GM12873 (cell line): Measurements from ENCODE around the gene SRP54.

Experiments
- CTCF ChIP-seq: IDR thresholded peaks from 2 replicates; pipeline ENCODE4 v1.5.1; 2012; ENCODE audit warnings: low read depth, mild to moderate bottlenecking, moderate library complexity, low read length, control low read depth; ENCODE audit not compliant: insufficient read depth; ENCODE audit errors: missing control alignments

Gene SRP54

DNA sequence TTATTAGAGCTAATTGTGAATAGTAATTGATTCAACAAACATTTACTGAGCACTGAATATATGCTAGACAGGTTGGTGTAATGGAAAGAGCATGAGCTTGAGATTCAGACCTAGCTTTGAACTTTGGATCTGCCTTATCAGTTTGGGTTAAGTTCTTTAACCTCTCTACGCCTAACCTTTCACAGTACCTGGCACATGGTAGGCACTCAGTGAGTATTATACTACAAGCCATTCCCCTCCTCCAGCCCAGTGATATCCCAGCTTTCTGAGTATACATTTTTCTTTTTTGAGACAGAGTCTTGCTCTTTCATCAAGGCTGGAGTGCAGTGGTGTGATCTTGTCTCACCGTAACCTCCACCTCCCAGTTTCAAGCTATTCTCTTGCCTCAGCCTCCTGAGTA, 95.3 kb downstream of the SRP54 start:
- TF ChIP-seq CTCF, result no peak
